Coronary artery (tissue), 2 donors: Measurements from ENCODE around the gene CLDN25.

ENCODE experiments used
- DNase-seq: peaks from one replicate; pipeline ENCODE4 v3.0.0-alpha.2; 2017; ENCODE audit warnings: low spot score
- H3K27ac ChIP-seq, 2 donors: fragments of 200-600 bp; sonication (generic); one replicate each; pipeline ENCODE4 v1.5.1; 2016 to 2019
- H3K4me3 ChIP-seq: fragments of 200-600 bp; sonication (generic); 2 replicates; pipeline ENCODE4 v1.5.1; 2016; ENCODE audit warnings: mild to moderate bottlenecking, moderate library complexity
- CTCF ChIP-seq: fragments of 200-600 bp; sonication (generic); IDR thresholded peaks from one replicate; pipeline ENCODE4 v1.5.1; 2019; ENCODE audit warnings: antibody characterized with exemption

CLDN25 gene

GRCh38 chr11:113828191-113828590, 48.6 kb downstream of the CLDN25 start:
- H3K4me3 ChIP-seq: no peak overlapping the region
- H3K27ac ChIP-seq: no peak overlapping the region
- no peak for TF ChIP-seq CTCF
- DNase-seq: no peak

- no peak overlapping the region for H3K4me3 ChIP-seq
- H3K27ac ChIP-seq: no peak overlapping the region
- TF ChIP-seq CTCF: no peak
- DNase-seq: no peak
Observed at GRCh38 chr11:113829751-113830150, 50.2 kb downstream of the CLDN25 start.
